GM06990 (cell line): ENCODE data around the gene FCN2.
A peak's percentile ranks its signal among the peaks of the same experiment; 100 is the strongest.

Experiments
- DNase-seq: peaks from one replicate; pipeline ENCODE4 v3.0.0-alpha.2; 2011; ENCODE audit not compliant: insufficient read length; ENCODE audit errors: extremely low read depth
- H3K27me3 ChIP-seq: replicated peaks from 2 replicates; pipeline ENCODE4 v1.6.0; 2011; ENCODE audit warnings: low read length; ENCODE audit not compliant: control insufficient read depth, insufficient read depth
- H3K36me3 ChIP-seq: 2 replicates; pipeline ENCODE4 v1.5.1; 2011; ENCODE audit warnings: low read length; ENCODE audit not compliant: control insufficient read depth, insufficient read depth
- H3K4me3 ChIP-seq: replicated peaks from 2 replicates; pipeline ENCODE4 v1.5.1; 2011; ENCODE audit warnings: low read depth, mild to moderate bottlenecking, control low read depth, low read length
- TF ChIP-seq, protein P1 (sequence below): IDR thresholded peaks from 2 replicates; pipeline ENCODE4 v1.5.1; 2011; ENCODE audit warnings: low read length, control low read depth, mild to moderate bottlenecking, inconsistent platforms; ENCODE audit not compliant: insufficient read depth, poor library complexity, severe bottlenecking

The FCN2 gene

GRCh38 chr9:134898319-134898718, 17.7 kb downstream of the FCN2 start:
- Histone ChIP-seq H3K4me3 (no peak overlapping the region), H3K36me3 (no peaks in the 10 kb centered on the region), H3K27me3 (no peaks in the 10 kb centered on the region)
- no peak for DNase-seq
- TF ChIP-seq, protein P1, sequence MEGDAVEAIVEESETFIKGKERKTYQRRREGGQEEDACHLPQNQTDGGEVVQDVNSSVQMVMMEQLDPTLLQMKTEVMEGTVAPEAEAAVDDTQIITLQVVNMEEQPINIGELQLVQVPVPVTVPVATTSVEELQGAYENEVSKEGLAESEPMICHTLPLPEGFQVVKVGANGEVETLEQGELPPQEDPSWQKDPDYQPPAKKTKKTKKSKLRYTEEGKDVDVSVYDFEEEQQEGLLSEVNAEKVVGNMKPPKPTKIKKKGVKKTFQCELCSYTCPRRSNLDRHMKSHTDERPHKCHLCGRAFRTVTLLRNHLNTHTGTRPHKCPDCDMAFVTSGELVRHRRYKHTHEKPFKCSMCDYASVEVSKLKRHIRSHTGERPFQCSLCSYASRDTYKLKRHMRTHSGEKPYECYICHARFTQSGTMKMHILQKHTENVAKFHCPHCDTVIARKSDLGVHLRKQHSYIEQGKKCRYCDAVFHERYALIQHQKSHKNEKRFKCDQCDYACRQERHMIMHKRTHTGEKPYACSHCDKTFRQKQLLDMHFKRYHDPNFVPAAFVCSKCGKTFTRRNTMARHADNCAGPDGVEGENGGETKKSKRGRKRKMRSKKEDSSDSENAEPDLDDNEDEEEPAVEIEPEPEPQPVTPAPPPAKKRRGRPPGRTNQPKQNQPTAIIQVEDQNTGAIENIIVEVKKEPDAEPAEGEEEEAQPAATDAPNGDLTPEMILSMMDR = no peak

DNA sequence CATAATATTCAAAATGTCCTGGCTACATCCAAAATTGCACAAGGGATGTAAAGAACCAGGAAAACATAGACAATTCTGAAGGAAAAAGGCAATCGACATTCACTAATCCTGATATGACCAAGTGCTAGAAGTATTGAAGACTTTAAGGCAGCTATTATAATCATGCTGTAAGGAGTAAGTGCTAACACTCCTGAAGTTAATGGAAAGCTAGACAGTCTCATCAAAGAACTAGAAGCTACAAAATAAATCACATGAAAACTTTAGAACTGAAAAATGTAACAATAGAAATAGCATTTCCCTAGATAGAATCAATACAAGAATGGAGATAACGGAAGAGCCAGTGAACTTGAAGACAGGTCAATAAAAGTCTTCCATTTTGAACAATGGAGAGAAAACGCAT, 18.6 kb downstream of the FCN2 start:
- TF ChIP-seq, protein P1 = no peak
- no peak overlapping the region for H3K4me3 ChIP-seq
- DNase-seq = no peak
- no peaks in the 10 kb centered on the region for H3K27me3 ChIP-seq
- no peaks in the 10 kb centered on the region for H3K36me3 ChIP-seq

DNA sequence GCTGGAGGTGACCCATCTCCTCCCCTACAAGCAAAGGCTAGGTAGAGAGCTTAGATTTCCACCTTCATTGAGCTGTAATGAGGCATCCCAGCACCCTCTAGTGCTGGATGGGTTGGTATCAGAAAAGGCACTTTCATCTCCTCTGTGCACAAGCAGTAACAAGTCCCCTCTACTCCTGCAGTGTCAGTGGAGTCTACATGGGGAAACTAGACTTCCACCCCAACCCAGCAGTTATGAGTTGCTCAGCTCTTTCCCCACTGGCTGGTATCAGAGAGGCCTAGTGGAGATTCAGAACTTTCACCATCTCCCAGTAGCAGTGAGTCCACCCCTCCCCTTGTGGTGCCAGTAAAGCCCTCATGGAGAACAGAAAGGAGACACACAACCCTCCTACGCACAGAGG, 19.2 kb downstream of the FCN2 start:
- Histone ChIP-seq H3K27me3 (no peaks in the 10 kb centered on the region), H3K4me3 (no peak overlapping the region), H3K36me3 (no peaks in the 10 kb centered on the region)
- DNase-seq = no peak
- TF ChIP-seq, protein P1 = peak; percentile 11

- TF ChIP-seq, protein P1 = no peak
- DNase-seq = no peak
- H3K36me3 ChIP-seq = no peaks in the 10 kb centered on the region
- H3K27me3 ChIP-seq = no peaks in the 10 kb centered on the region
- no peak overlapping the region for H3K4me3 ChIP-seq
These were observed 22.3 kb downstream of the FCN2 start for GRCh38 chr9:134902936-134903335.

- TF ChIP-seq, protein P1 = no peak
- DNase-seq = no peak
- Histone ChIP-seq H3K27me3 (no peaks in the 10 kb centered on the region), H3K4me3 (no peak overlapping the region), H3K36me3 (no peaks in the 10 kb centered on the region)
These were observed 28.1 kb downstream of the FCN2 start for GRCh38 chr9:134908524-134909309.
